HG02870 (cell line): ENCODE data around the gene NR2E1.

ENCODE experiments used
- ATAC-seq: cut with Tn5 transposase; IDR thresholded peaks from one replicate; pipeline ENCODE4 v1.9.1; 2021; ENCODE audit warnings: mild to moderate bottlenecking, moderate library complexity; ENCODE audit not compliant: unreplicated experiment

The NR2E1 gene

GRCh38 chr6:108170332-108171290 lies 4.8 kb downstream of the NR2E1 start:
- no peak for ATAC-seq

- no peak for ATAC-seq
Observed at GRCh38 chr6:108171291-108171917, 5.6 kb downstream of the NR2E1 start.

- ATAC-seq: no peak
Observed at GRCh38 chr6:108171918-108172516, 6.2 kb downstream of the NR2E1 start.

GRCh38 chr6:108174371-108175175 lies 8.8 kb downstream of the NR2E1 start:
- ATAC-seq: no peak

- ATAC-seq: no peak
Observed at GRCh38 chr6:108175176-108175591, 9.4 kb downstream of the NR2E1 start.

GRCh38 chr6:108175592-108176279 lies 9.9 kb downstream of the NR2E1 start:
- no peak for ATAC-seq

- ATAC-seq: no peak
Observed at GRCh38 chr6:108176281-108177089, 10.7 kb downstream of the NR2E1 start.

- no peak for ATAC-seq
Observed at GRCh38 chr6:108179741-108180140, 13.9 kb downstream of the NR2E1 start.

GRCh38 chr6:108180266-108180665 lies 14.4 kb downstream of the NR2E1 start:
- no peak for ATAC-seq

- no peak for ATAC-seq
Observed at GRCh38 chr6:108180776-108181175, 15.0 kb downstream of the NR2E1 start.

- no peak for ATAC-seq
Observed at GRCh38 chr6:108186226-108186625, 20.4 kb downstream of the NR2E1 start.

GRCh38 chr6:108187519-108187918 lies 21.7 kb downstream of the NR2E1 start:
- no peak for ATAC-seq

GRCh38 chr6:108193131-108193530 lies 27.3 kb downstream of the NR2E1 start:
- ATAC-seq: no peak

- ATAC-seq: no peak
Observed at GRCh38 chr6:108193835-108194234, 28.0 kb downstream of the NR2E1 start.

GRCh38 chr6:108194503-108194902 lies 28.7 kb downstream of the NR2E1 start:
- no peak for ATAC-seq

- ATAC-seq: no peak
Observed at GRCh38 chr6:108195209-108195608, 29.4 kb downstream of the NR2E1 start.

- no peak for ATAC-seq
Observed at GRCh38 chr6:108198761-108199498, 33.1 kb downstream of the NR2E1 start.

GRCh38 chr6:108200186-108200585 lies 34.4 kb downstream of the NR2E1 start:
- no peak for ATAC-seq

GRCh38 chr6:108200631-108201030 lies 34.8 kb downstream of the NR2E1 start:
- no peak for ATAC-seq
